ENCODE results near the gene ZNF423.

The ZNF423 gene

GRCh38 chr16:49839017-49839825 lies 16.7 kb downstream of the ZNF423 start:
- H3K9me3 ChIP-seq (ENCODE audit: severe bottlenecking) = no peaks in the 10 kb centered on the region
- no peaks in the 10 kb centered on the region for H3K27me3 ChIP-seq (ENCODE audit: insufficient read depth, low read depth, severe bottlenecking)
- DNase-seq = no peak
- no peak overlapping the region for H3K27ac ChIP-seq
- TF ChIP-seq CTCF (IDR thresholded peaks at IDR 0.05; ENCODE audit: low read depth, low read length) = no peak
- H3K36me3 ChIP-seq = no peaks in the 10 kb centered on the region
- no peak overlapping the region for H3K4me3 ChIP-seq (ENCODE audit: low read depth, low read length)

GRCh38 chr16:49838441-49839016 lies 17.4 kb downstream of the ZNF423 start:
- TF ChIP-seq CTCF (IDR thresholded peaks at IDR 0.05; ENCODE audit: low read depth, low read length) = no peak
- Histone ChIP-seq H3K36me3 (no peaks in the 10 kb centered on the region), H3K9me3 (ENCODE audit: severe bottlenecking) (no peaks in the 10 kb centered on the region), H3K27me3 (ENCODE audit: insufficient read depth, low read depth, severe bottlenecking) (no peaks in the 10 kb centered on the region), H3K27ac (no peak overlapping the region), H3K4me3 (ENCODE audit: low read depth, low read length) (no peak overlapping the region)
- no peak for DNase-seq

GRCh38 chr16:49837688-49838410 lies 18.1 kb downstream of the ZNF423 start:
- no peak for TF ChIP-seq CTCF (IDR thresholded peaks at IDR 0.05; ENCODE audit: low read depth, low read length)
- Histone ChIP-seq H3K27ac (no peak overlapping the region), H3K9me3 (ENCODE audit: severe bottlenecking) (no peaks in the 10 kb centered on the region), H3K27me3 (ENCODE audit: insufficient read depth, low read depth, severe bottlenecking) (no peaks in the 10 kb centered on the region), H3K36me3 (no peaks in the 10 kb centered on the region), H3K4me3 (ENCODE audit: low read depth, low read length) (no peak overlapping the region)
- no peak for DNase-seq

GRCh38 chr16:49836668-49837067 lies 19.2 kb downstream of the ZNF423 start:
- no peaks in the 10 kb centered on the region for H3K27me3 ChIP-seq (ENCODE audit: insufficient read depth, low read depth, severe bottlenecking)
- H3K9me3 ChIP-seq (ENCODE audit: severe bottlenecking) = no peaks in the 10 kb centered on the region
- no peak overlapping the region for H3K4me3 ChIP-seq (ENCODE audit: low read depth, low read length)
- no peaks in the 10 kb centered on the region for H3K36me3 ChIP-seq
- no peak for DNase-seq
- TF ChIP-seq CTCF (IDR thresholded peaks at IDR 0.05; ENCODE audit: low read depth, low read length) = no peak
- peak overlapping the region; percentile 94 for H3K27ac ChIP-seq

GRCh38 chr16:49836218-49836617 lies 19.7 kb downstream of the ZNF423 start:
- peak overlapping the region; percentile 94 for H3K27ac ChIP-seq
- peak; percentile 72 for DNase-seq
- no peak for TF ChIP-seq CTCF (IDR thresholded peaks at IDR 0.05; ENCODE audit: low read depth, low read length)
- H3K36me3 ChIP-seq = no peaks in the 10 kb centered on the region
- no peaks in the 10 kb centered on the region for H3K9me3 ChIP-seq (ENCODE audit: severe bottlenecking)
- H3K4me3 ChIP-seq (ENCODE audit: low read depth, low read length) = no peak overlapping the region
- H3K27me3 ChIP-seq (ENCODE audit: insufficient read depth, low read depth, severe bottlenecking) = no peaks in the 10 kb centered on the region
